T-helper 17 cell (primary cell): ENCODE data around the gene R3HDM4. TPM values are rescaled to one million over a fixed set of nuclear protein-coding genes. Genes with fewer than 3 reads are reported as not detected.
A peak's percentile ranks its signal among the peaks of the same experiment; 100 is the strongest.

Experiments
- ATAC-seq: fragments of 150-1000 bp; cut with Tn5 transposase; 2 replicates; pipeline ENCODE4 v1.10.0; 2021; ENCODE audit warnings: mild to moderate bottlenecking, moderate library complexity
- DNase-seq, 3 donors: peaks; one replicate each; pipeline versions ENCODE4 v3.0.0 to v3.0.0-alpha.2; 2020 to 2021
- H3K9me3 ChIP-seq: one replicate; pipeline ENCODE4 v1.7.0; 2013; ENCODE audit warnings: low read length, mild to moderate bottlenecking; ENCODE audit not compliant: control insufficient read depth, poor library complexity, severe bottlenecking
- H3K27ac Mint-ChIP-seq: one replicate; pipeline ENCODE4 v1.8.0; 2022; ENCODE audit warnings: mild to moderate bottlenecking, moderate library complexity, mixed read lengths
- H3K27me3 Mint-ChIP-seq: one replicate; pipeline ENCODE4 v1.8.0; 2022; ENCODE audit warnings: mixed read lengths
- H3K36me3 Mint-ChIP-seq: one replicate; pipeline ENCODE4 v1.8.0; 2022; ENCODE audit warnings: low read depth, mixed read lengths
- H3K4me1 Mint-ChIP-seq: one replicate; pipeline ENCODE4 v1.8.0; 2022; ENCODE audit warnings: mild to moderate bottlenecking, mixed read lengths
- H3K4me3 Mint-ChIP-seq: one replicate; pipeline ENCODE4 v1.8.0; 2022; ENCODE audit warnings: mild to moderate bottlenecking, moderate library complexity, mixed read lengths
- total RNA-seq, 4 donors: library from RNA in 2 of 4; stranded (reverse) in 2 of 4; gene quantifications; one replicate each; pipeline ENCODE4 v1.2.3 and lab custom pipeline; 2022 to 2026

R3HDM4 gene
- total RNA-seq, 2 donors from 2014 or later, result 233 to 243 TPM

GRCh38 chr19:871446-872265, 41.4 kb downstream of the R3HDM4 start:
- peak overlapping the region; percentile 66 for H3K27ac Mint-ChIP-seq
- no peaks in the 10 kb centered on the region for H3K27me3 Mint-ChIP-seq
- H3K4me1 Mint-ChIP-seq, result peaks cover 16% of the 10 kb centered on the region
- peaks cover 2% of the 10 kb centered on the region for H3K36me3 Mint-ChIP-seq
- ATAC-seq (no peak), DNase-seq (no peak)
- no peaks in the 10 kb centered on the region for H3K9me3 ChIP-seq
- peak overlapping the region; percentile 89 for H3K4me3 Mint-ChIP-seq

GRCh38 chr19:870963-871401, 42.0 kb downstream of the R3HDM4 start:
- no peaks in the 10 kb centered on the region for H3K9me3 ChIP-seq
- ATAC-seq (no peak), DNase-seq (no peak)
- Mint-ChIP-seq H3K27ac (peak overlapping the region; percentile 87), H3K4me3 (peak overlapping the region; percentile 89), H3K4me1 (peaks cover 16% of the 10 kb centered on the region), H3K27me3 (no peaks in the 10 kb centered on the region), H3K36me3 (peaks cover 2% of the 10 kb centered on the region)

GRCh38 chr19:870314-870713, 42.7 kb downstream of the R3HDM4 start:
- ATAC-seq (no peak), DNase-seq (no peak)
- Mint-ChIP-seq H3K4me3 (no peak overlapping the region), H3K27ac (peak overlapping the region; percentile 87), H3K27me3 (no peaks in the 10 kb centered on the region), H3K36me3 (peaks cover 2% of the 10 kb centered on the region), H3K4me1 (peaks cover 16% of the 10 kb centered on the region)
- no peaks in the 10 kb centered on the region for H3K9me3 ChIP-seq

DNA sequence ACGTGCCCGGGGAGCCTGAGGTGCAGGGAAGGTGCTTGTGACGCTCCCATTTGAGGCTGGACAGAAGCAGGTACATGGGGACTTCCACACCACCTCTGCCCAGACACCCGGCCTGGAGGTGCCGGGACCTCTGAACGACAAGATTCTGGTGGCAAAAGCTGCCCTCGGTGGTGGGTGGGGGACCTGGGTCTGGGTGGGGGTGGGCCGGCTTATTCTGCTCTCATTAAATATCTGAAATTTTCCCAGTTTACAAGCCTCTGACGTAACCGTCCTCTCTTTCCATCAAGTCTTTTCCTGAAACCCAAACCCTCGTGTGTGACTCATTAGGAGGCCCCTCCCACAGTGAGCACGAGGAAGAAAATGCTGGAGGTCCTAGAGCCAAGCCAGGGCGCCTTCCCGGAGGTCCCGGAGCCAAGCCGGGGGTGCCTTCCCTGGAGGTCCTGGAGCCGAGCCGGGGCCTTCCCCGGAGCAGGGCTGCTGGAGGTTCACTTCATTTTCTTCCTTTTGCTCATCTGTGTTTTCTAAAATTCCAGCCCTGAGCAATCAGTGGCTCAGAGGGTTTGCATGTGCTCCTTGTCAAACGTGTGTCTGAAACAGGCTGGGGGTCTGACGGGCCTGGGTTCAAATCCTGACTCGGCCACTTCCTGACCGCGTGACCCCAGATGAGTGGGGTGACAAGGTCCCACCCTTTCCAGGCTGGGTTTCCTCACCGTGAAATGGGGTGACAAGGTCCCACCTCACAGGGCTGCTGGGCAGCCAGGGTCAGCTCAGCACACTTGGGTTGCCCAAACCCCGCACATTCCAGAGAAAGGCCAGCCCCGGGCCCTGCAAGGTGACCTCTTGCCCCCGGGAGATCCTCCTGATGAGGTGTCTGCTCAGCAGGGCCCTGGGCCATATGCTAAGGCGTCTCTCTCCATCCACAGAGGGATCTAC, 43.5 kb downstream of the R3HDM4 start:
- DNase-seq, result no peak
- no peak for ATAC-seq
- H3K4me1 Mint-ChIP-seq, result peaks cover 16% of the 10 kb centered on the region
- H3K27ac Mint-ChIP-seq, result peak overlapping the region; percentile 87
- no peak overlapping the region for H3K4me3 Mint-ChIP-seq
- H3K36me3 Mint-ChIP-seq, result peaks cover 2% of the 10 kb centered on the region
- no peaks in the 10 kb centered on the region for H3K9me3 ChIP-seq
- no peaks in the 10 kb centered on the region for H3K27me3 Mint-ChIP-seq

DNA sequence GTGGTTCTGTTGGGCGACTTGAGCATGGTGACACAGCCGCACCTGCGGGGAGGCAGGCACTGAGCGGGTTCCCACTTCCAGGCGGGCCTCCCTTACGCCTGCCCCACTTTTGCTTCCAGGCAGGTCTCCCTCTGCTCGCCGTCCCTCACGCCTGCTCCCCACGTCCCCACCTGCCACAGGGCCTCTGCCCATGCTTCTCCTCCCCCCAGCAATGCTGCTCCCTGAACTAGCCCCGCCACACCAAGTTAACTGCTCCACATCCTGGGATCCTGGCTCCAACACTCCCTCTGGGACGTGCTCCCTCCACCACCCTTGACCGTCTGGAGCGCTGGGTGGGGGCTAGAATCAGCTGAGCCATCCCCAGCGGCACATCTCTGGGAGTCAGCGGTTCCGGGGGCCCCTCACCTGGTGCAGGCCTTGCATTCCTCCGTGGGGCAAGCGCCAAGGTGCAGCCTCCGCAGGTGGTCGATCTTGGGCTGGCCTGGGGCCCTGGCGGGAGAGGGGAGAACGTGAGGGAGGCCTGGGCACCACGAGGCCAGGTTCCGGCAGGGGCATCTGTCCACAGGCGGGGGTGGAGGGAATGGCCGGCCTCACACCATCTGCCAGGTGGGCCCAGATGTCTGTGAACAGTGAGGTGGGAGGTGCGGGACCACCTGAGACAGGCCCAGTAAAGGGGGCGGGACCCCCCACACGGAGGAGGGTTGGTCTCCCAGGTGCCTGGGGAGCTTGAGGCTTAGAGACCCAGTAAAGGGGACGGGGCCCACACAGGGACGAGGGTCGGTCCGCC, 44.4 kb downstream of the R3HDM4 start:
- Mint-ChIP-seq H3K4me3 (no peak overlapping the region), H3K27ac (no peak overlapping the region), H3K4me1 (peaks cover 18% of the 10 kb centered on the region), H3K27me3 (no peaks in the 10 kb centered on the region), H3K36me3 (peaks cover 2% of the 10 kb centered on the region)
- no peak for ATAC-seq
- DNase-seq, result no peak
- no peaks in the 10 kb centered on the region for H3K9me3 ChIP-seq

DNA sequence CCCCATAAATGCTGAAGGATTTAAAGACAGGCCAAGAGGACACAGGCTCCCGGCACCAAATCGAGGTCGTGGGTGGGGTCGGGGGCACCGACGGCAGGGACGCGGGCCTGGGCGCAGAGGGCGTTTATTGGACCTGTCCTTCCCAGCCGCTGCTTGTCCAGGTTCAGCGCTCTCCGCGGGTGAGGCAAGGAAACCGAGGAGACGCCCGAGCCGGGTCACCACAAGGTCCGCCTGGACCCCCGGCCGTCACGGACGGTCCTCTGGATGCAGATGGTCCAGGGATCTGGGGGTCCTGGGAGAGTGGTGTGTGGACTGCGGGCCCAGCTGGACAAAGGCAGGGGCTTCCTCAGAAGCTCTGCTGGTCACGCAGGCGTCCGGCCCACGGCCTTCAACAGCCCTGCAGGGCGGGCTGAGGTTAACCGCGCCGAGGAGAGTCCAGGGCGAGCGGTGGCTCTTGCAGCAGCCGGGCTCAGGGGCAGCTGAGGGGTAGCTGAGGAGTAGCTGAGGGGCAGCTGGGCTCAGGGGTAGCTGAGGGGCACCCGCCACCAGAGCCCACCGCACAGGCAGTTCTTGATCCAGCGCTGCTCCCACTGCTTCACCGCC, 45.1 kb downstream of the R3HDM4 start:
- no peaks in the 10 kb centered on the region for H3K9me3 ChIP-seq
- no peak overlapping the region for H3K4me3 Mint-ChIP-seq
- H3K36me3 Mint-ChIP-seq, result peaks cover 2% of the 10 kb centered on the region
- H3K27ac Mint-ChIP-seq, result peak overlapping the region; percentile 41
- DNase-seq (no peak), ATAC-seq (no peak)
- H3K4me1 Mint-ChIP-seq, result peaks cover 18% of the 10 kb centered on the region
- H3K27me3 Mint-ChIP-seq, result no peaks in the 10 kb centered on the region

- peaks cover 2% of the 10 kb centered on the region for H3K36me3 Mint-ChIP-seq
- H3K4me1 Mint-ChIP-seq, result peaks cover 20% of the 10 kb centered on the region
- DNase-seq (no peak), ATAC-seq (no peak)
- H3K4me3 Mint-ChIP-seq, result peak overlapping the region; percentile 19
- no peaks in the 10 kb centered on the region for H3K9me3 ChIP-seq
- H3K27me3 Mint-ChIP-seq, result no peaks in the 10 kb centered on the region
- peak overlapping the region; percentile 41 for H3K27ac Mint-ChIP-seq
Measured at GRCh38 chr19:867301-867793, 45.7 kb downstream of the R3HDM4 start.

- peaks cover 18% of the 10 kb centered on the region for H3K4me1 Mint-ChIP-seq
- no peaks in the 10 kb centered on the region for H3K9me3 ChIP-seq
- DNase-seq, result no peak
- peak overlapping the region; percentile 41 for H3K27ac Mint-ChIP-seq
- H3K27me3 Mint-ChIP-seq, result no peaks in the 10 kb centered on the region
- ATAC-seq, result no peak
- peaks cover 2% of the 10 kb centered on the region for H3K36me3 Mint-ChIP-seq
- H3K4me3 Mint-ChIP-seq, result no peak overlapping the region
Measured at GRCh38 chr19:866769-867300, 46.2 kb downstream of the R3HDM4 start.

GRCh38 chr19:863315-863620, 49.8 kb downstream of the R3HDM4 start:
- ATAC-seq, result no peak
- Mint-ChIP-seq H3K4me1 (peaks cover 10% of the 10 kb centered on the region), H3K4me3 (peak overlapping the region; percentile 81), H3K27ac (peak overlapping the region; percentile 91), H3K27me3 (no peaks in the 10 kb centered on the region), H3K36me3 (no peaks in the 10 kb centered on the region)
- H3K9me3 ChIP-seq, result no peaks in the 10 kb centered on the region
- no peak for DNase-seq

DNA sequence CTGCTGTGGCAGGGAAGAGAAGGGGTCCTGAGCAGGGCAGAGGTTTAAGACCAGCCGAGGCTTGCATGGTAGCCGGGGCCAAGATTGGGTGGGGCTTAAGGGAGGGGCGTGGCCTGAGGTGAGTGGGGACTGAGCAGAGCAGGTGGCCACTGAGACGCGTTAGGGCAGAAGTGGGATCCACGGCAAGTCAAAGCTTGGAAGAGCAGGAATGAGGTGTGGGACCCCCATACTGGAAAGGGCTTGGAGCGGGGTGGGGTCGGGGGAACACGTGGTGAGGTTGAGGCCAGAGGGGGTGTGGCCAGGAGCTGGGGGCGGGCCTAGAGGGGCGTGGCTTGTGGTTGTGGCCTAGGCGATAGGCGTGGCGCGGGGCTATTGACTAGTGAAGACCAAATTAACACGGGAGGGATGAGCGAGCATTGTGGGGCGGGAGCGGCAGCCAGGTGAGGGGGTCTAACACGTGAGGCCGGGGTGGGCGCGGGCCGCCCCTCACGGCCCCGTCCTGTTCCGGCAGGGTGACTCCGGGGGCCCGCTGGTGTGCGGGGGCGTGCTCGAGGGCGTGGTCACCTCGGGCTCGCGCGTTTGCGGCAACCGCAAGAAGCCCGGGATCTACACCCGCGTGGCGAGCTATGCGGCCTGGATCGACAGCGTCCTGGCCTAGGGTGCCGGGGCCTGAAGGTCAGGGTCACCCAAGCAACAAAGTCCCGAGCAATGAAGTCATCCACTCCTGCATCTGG, 50.3 kb downstream of the R3HDM4 start:
- peak; percentile 70 to 77 (median 74) for DNase-seq
- no peaks in the 10 kb centered on the region for H3K9me3 ChIP-seq
- Mint-ChIP-seq H3K4me3 (peak overlapping the region; percentile 81), H3K27me3 (no peaks in the 10 kb centered on the region), H3K36me3 (no peaks in the 10 kb centered on the region), H3K27ac (peak overlapping the region; percentile 91), H3K4me1 (peaks cover 10% of the 10 kb centered on the region)
- peak; percentile 66 for ATAC-seq

GRCh38 chr19:861756-862580, 51.1 kb downstream of the R3HDM4 start:
- no peaks in the 10 kb centered on the region for H3K9me3 ChIP-seq
- ATAC-seq (peak; percentile 43), DNase-seq (peak; percentile 48 to 64 (median 64))
- no peaks in the 10 kb centered on the region for H3K27me3 Mint-ChIP-seq
- peak overlapping the region; percentile 91 for H3K27ac Mint-ChIP-seq
- no peaks in the 10 kb centered on the region for H3K36me3 Mint-ChIP-seq
- H3K4me1 Mint-ChIP-seq, result peaks cover 12% of the 10 kb centered on the region
- H3K4me3 Mint-ChIP-seq, result peak overlapping the region; percentile 81
